PFSK-1 (cell line): Measurements from ENCODE around the gene NKX2-4.

Experiments
- FOXP2 ChIP-seq: optimal IDR thresholded peaks from 2 replicates; pipeline ENCODE3; 2011; ENCODE audit warnings: borderline replicate concordance, control low read depth, inconsistent platforms; ENCODE audit not compliant: insufficient read depth; ENCODE audit errors: extremely low read length, extremely low read depth
- POLR2AphosphoS5 ChIP-seq: IDR thresholded peaks from 2 replicates; pipeline ENCODE4 v1.6.1; 2012; ENCODE audit warnings: low read depth, mild to moderate bottlenecking, control low read depth, low read length, moderate library complexity
- SIN3A ChIP-seq: IDR thresholded peaks from 2 replicates; pipeline ENCODE4 v1.6.1; 2012; ENCODE audit warnings: mild to moderate bottlenecking, low read length, moderate library complexity, borderline replicate concordance; ENCODE audit not compliant: insufficient read depth
- TAF1 ChIP-seq: IDR thresholded peaks from 2 replicates; pipeline ENCODE4 v1.6.1; 2012; ENCODE audit warnings: low read length, control low read depth, borderline replicate concordance; ENCODE audit not compliant: insufficient read depth
- TF ChIP-seq, protein P1 (sequence below), 2 experiments: IDR thresholded peaks; 2 replicates each; pipeline versions ENCODE4 v1.6.1 to v1.8.0; 2011 to 2012; ENCODE audit warnings: low read depth in 2 of 2, low read length in 2 of 2, control low read depth in 1 of 2, inconsistent platforms in 1 of 2, mild to moderate bottlenecking in 1 of 2, moderate library complexity in 1 of 2; ENCODE audit not compliant: insufficient read depth in 1 of 2

NKX2-4 gene

GRCh38 chr20:21394551-21394950 is 2.8 kb downstream of the NKX2-4 start:
- no peak for TF ChIP-seq SIN3A
- no peak for TF ChIP-seq FOXP2
- TF ChIP-seq, protein P1, sequence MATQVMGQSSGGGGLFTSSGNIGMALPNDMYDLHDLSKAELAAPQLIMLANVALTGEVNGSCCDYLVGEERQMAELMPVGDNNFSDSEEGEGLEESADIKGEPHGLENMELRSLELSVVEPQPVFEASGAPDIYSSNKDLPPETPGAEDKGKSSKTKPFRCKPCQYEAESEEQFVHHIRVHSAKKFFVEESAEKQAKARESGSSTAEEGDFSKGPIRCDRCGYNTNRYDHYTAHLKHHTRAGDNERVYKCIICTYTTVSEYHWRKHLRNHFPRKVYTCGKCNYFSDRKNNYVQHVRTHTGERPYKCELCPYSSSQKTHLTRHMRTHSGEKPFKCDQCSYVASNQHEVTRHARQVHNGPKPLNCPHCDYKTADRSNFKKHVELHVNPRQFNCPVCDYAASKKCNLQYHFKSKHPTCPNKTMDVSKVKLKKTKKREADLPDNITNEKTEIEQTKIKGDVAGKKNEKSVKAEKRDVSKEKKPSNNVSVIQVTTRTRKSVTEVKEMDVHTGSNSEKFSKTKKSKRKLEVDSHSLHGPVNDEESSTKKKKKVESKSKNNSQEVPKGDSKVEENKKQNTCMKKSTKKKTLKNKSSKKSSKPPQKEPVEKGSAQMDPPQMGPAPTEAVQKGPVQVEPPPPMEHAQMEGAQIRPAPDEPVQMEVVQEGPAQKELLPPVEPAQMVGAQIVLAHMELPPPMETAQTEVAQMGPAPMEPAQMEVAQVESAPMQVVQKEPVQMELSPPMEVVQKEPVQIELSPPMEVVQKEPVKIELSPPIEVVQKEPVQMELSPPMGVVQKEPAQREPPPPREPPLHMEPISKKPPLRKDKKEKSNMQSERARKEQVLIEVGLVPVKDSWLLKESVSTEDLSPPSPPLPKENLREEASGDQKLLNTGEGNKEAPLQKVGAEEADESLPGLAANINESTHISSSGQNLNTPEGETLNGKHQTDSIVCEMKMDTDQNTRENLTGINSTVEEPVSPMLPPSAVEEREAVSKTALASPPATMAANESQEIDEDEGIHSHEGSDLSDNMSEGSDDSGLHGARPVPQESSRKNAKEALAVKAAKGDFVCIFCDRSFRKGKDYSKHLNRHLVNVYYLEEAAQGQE (IDR thresholded peaks at IDR 0.05; ENCODE audit: insufficient read depth in 1 of 2, low read depth in 2 of 2, low read length in 2 of 2) = no peak
- TF ChIP-seq TAF1 = no peak
- no peak for TF ChIP-seq POLR2AphosphoS5

DNA sequence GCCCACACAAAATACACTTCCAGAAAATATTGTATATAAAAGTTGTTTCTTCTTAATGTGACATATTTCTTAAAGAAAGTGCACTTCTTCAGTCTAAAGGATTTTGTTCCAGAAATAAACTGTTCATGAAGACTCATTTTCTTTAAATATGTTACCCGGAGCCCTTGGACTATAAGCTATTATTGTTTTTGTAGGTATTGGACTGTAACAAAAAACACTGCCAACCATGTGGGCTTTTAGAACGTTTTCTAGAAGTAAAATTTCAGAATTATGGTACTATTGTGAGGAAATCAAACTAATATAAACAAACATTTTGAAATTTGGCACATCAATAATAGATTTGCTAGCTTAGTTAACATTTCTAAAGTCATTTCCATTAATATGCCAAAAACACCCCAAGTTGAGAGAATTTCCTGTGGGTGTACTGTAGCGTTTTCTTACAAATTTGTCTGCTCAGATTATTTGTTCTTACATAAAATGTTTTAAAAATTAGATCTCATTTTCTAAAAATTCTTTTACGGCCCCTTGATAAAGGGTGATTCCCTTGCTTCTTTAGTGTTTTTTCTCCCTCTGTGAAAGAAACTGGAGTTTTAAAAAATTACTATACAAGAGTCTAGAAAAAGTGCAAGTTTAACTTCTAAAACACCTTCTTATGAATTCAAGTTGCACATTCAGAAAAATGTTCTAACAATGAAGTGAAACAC is 3.4 kb downstream of the NKX2-4 start:
- no peak for TF ChIP-seq TAF1

- TF ChIP-seq TAF1 (no peak), POLR2AphosphoS5 (no peak), SIN3A (no peak), FOXP2 (no peak)
- TF ChIP-seq, protein P1 (IDR thresholded peaks at IDR 0.05; ENCODE audit: insufficient read depth in 1 of 2, low read depth in 2 of 2, low read length in 2 of 2) = no peak
Observed at GRCh38 chr20:21393166-21393565, 4.2 kb downstream of the NKX2-4 start.

DNA sequence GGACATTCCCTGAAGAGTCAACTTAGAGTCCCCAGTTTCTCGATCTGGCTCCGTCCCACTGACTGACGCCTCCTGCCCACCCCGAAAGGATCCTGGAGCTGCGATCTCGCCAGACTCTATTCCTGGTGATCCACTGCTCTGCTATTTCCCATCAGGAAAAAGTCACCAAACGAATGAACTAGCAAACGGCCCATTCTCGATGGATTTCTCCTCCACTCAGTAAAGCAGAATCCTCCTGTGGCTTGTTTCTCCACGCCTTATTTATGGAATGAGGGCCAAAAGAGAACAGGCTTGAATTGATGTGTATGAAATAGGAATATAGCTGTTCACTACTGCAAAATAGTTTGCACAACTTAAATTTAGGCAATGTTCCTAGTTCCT is 5.4 kb downstream of the NKX2-4 start:
- TF ChIP-seq SIN3A (no peak), POLR2AphosphoS5 (no peak), TAF1 (no peak), FOXP2 (no peak)
- TF ChIP-seq, protein P1 (IDR thresholded peaks at IDR 0.05; ENCODE audit: insufficient read depth in 1 of 2, low read depth in 2 of 2, low read length in 2 of 2) = no peak

GRCh38 chr20:21391185-21391971 is 5.9 kb downstream of the NKX2-4 start:
- TF ChIP-seq FOXP2 (no peak), TAF1 (no peak), SIN3A (no peak), POLR2AphosphoS5 (no peak)
- TF ChIP-seq, protein P1 (IDR thresholded peaks at IDR 0.05; ENCODE audit: insufficient read depth in 1 of 2, low read depth in 2 of 2, low read length in 2 of 2) = no peak
